HEK293 (cell line): Measurements from ENCODE around the gene MSH5.

Source experiments
- CTCF ChIA-PET: fragments of 350-600 bp; formaldehyde crosslinking; extraction: SDS; loops from one replicate; lab custom pipeline; 2021; ENCODE audit warnings: antibody characterized with exemption; lab: Yijun Ruan, JAX
- POLR2A ChIA-PET: fragments of 300-600 bp; formaldehyde crosslinking; extraction: SDS; loops from one replicate; lab custom pipeline; 2020; ENCODE audit warnings: antibody characterized with exemption, inconsistent platforms; lab: Yijun Ruan, JAX
- H3K27ac ChIP-seq: fragments of 200-500 bp; sonication (Bioruptor generic); 2 replicates; pipeline ENCODE4 v1.5.1; 2014; ENCODE audit warnings: low read depth, low read length, control low read depth, inconsistent platforms; ENCODE audit errors: extremely low read depth
- H3K36me3 ChIP-seq, 2 experiments: fragments of 200-500 bp in 1 of 2; sonication (Bioruptor generic) in 1 of 2; 1 replicate in 1 of 2; 2 replicates in 1 of 2; pipeline ENCODE4 v1.5.1; 2014 to 2017; ENCODE audit warnings: inconsistent platforms in 2 of 2, low read length in 2 of 2; ENCODE audit not compliant: control insufficient read depth in 2 of 2, insufficient read depth in 1 of 2
- H3K4me1 ChIP-seq: fragments of 200-500 bp; sonication (Bioruptor generic); 2 replicates; pipeline ENCODE4 v1.5.1; 2014; ENCODE audit warnings: mild to moderate bottlenecking, low read length, inconsistent platforms; ENCODE audit not compliant: control insufficient read depth, insufficient read depth
- H3K4me3 ChIP-seq: 2 replicates; pipeline ENCODE4 v1.5.1; 2011; ENCODE audit warnings: low read depth, mild to moderate bottlenecking, control low read depth, low read length, moderate library complexity
- H3K9me3 ChIP-seq: fragments of 200-500 bp; sonication (Bioruptor generic); 2 replicates; pipeline ENCODE4 v1.5.1; 2014; ENCODE audit warnings: low read depth, low read length, inconsistent platforms; ENCODE audit not compliant: control insufficient read depth, insufficient read depth
- AEBP2 ChIP-seq: fragments of 450-650 bp; formaldehyde crosslinking; IDR thresholded peaks from 2 replicates; pipeline ENCODE4 v1.5.1; 2016; ENCODE audit warnings: missing biosample characterization, missing genetic modification characterization, borderline replicate concordance
- ELK4 ChIP-seq: IDR thresholded peaks from 2 replicates; pipeline ENCODE4 v1.6.1; 2011; ENCODE audit warnings: mild to moderate bottlenecking, low read depth, low read length, borderline replicate concordance
- GLI2 ChIP-seq: fragments of 450-650 bp; formaldehyde crosslinking; IDR thresholded peaks from 2 replicates; pipeline ENCODE4; 2017; ENCODE audit warnings: missing biosample characterization, missing genetic modification characterization, low read depth, borderline replicate concordance
- HIC1 ChIP-seq: fragments of 450-650 bp; formaldehyde crosslinking; IDR thresholded peaks from 2 replicates; pipeline ENCODE4 v1.5.1; 2016; ENCODE audit warnings: missing biosample characterization, missing genetic modification characterization
- HOXC10 ChIP-seq: sonication (generic); formaldehyde crosslinking; IDR thresholded peaks from 2 replicates; pipeline ENCODE4 v1.8.1; 2023; ENCODE audit warnings: mild to moderate bottlenecking, missing genetic modification reagents
- KLF9 ChIP-seq: fragments of 450-650 bp; formaldehyde crosslinking; IDR thresholded peaks from 2 replicates; pipeline ENCODE4 v1.5.1; 2016; ENCODE audit warnings: missing biosample characterization, missing genetic modification characterization, low read depth
- TRIM28 ChIP-seq: IDR thresholded peaks from 2 replicates; pipeline ENCODE4 v1.6.1; 2011; ENCODE audit warnings: low read length, control low read depth, borderline replicate concordance
- ZBTB1 ChIP-seq: fragments of 450-650 bp; formaldehyde crosslinking; IDR thresholded peaks from 2 replicates; pipeline ENCODE4 v1.5.1; 2016; ENCODE audit warnings: missing biosample characterization, missing genetic modification characterization
- ZBTB21 ChIP-seq: fragments of 450-650 bp; formaldehyde crosslinking; IDR thresholded peaks from 2 replicates; pipeline ENCODE4 v1.5.1; 2017; ENCODE audit warnings: missing biosample characterization, missing genetic modification characterization
- ZFP37 ChIP-seq: fragments of 450-650 bp; formaldehyde crosslinking; IDR thresholded peaks from 2 replicates; pipeline ENCODE4 v1.5.1; 2016; ENCODE audit warnings: missing biosample characterization, missing genetic modification characterization
- ZNF132 ChIP-seq: fragments of 450-650 bp; formaldehyde crosslinking; IDR thresholded peaks from 2 replicates; pipeline ENCODE4 v1.5.1; 2017; ENCODE audit warnings: missing biosample characterization, missing genetic modification characterization, borderline replicate concordance
- ZNF18 ChIP-seq: fragments of 450-650 bp; formaldehyde crosslinking; IDR thresholded peaks from 2 replicates; pipeline ENCODE4 v1.5.1; 2016; ENCODE audit warnings: missing biosample characterization, missing genetic modification characterization
- ZNF184 ChIP-seq: fragments of 450-650 bp; IDR thresholded peaks from 2 replicates; pipeline ENCODE4 v1.5.1; 2018; ENCODE audit warnings: missing biosample characterization, mild to moderate bottlenecking, missing genetic modification characterization
- ZNF2 ChIP-seq: fragments of 450-650 bp; formaldehyde crosslinking; IDR thresholded peaks from 2 replicates; pipeline ENCODE4 v1.5.1; 2016; ENCODE audit warnings: missing biosample characterization, missing genetic modification characterization
- ZNF302 ChIP-seq: fragments of 450-650 bp; formaldehyde crosslinking; IDR thresholded peaks from 2 replicates; pipeline ENCODE4 v1.5.1; 2016; ENCODE audit warnings: missing biosample characterization, missing genetic modification characterization, low read depth
- ZNF350 ChIP-seq: fragments of 450-650 bp; formaldehyde crosslinking; IDR thresholded peaks from 2 replicates; pipeline ENCODE4 v1.5.0; 2017; ENCODE audit warnings: missing biosample characterization, mild to moderate bottlenecking, missing genetic modification characterization
- ZNF391 ChIP-seq: fragments of 450-650 bp; formaldehyde crosslinking; IDR thresholded peaks from 2 replicates; pipeline ENCODE4 v1.5.1; 2016; ENCODE audit warnings: low read depth, missing biosample characterization, missing genetic modification characterization, borderline replicate concordance
- ZNF394 ChIP-seq: fragments of 450-650 bp; formaldehyde crosslinking; IDR thresholded peaks from 2 replicates; pipeline ENCODE4 v1.5.1; 2016; ENCODE audit warnings: missing biosample characterization, missing genetic modification characterization, mild to moderate bottlenecking, moderate library complexity, borderline replicate concordance
- ZNF416 ChIP-seq: fragments of 450-650 bp; formaldehyde crosslinking; IDR thresholded peaks from 2 replicates; pipeline ENCODE4 v1.5.1; 2016; ENCODE audit warnings: missing biosample characterization, missing genetic modification characterization
- ZNF560 ChIP-seq: fragments of 450-650 bp; formaldehyde crosslinking; IDR thresholded peaks from 2 replicates; pipeline ENCODE4 v1.5.1; 2017; ENCODE audit warnings: missing biosample characterization, missing genetic modification characterization, borderline replicate concordance
- ZNF571 ChIP-seq: fragments of 450-650 bp; formaldehyde crosslinking; IDR thresholded peaks from 2 replicates; pipeline ENCODE4 v1.5.0; 2017; ENCODE audit warnings: missing biosample characterization, missing genetic modification characterization
- ZNF658 ChIP-seq: fragments of 450-650 bp; formaldehyde crosslinking; IDR thresholded peaks from 2 replicates; pipeline ENCODE4; 2016; ENCODE audit warnings: missing biosample characterization, missing genetic modification characterization
- TF ChIP-seq, protein P1 (sequence below): fragments of 450-650 bp; formaldehyde crosslinking; IDR thresholded peaks from 2 replicates; pipeline ENCODE4 v1.5.1; 2017; ENCODE audit warnings: missing biosample characterization, missing genetic modification characterization
- TF ChIP-seq, protein P2 (sequence below): fragments of 450-650 bp; formaldehyde crosslinking; IDR thresholded peaks from 2 replicates; pipeline ENCODE4; 2016; ENCODE audit warnings: missing biosample characterization, missing genetic modification characterization

Gene MSH5

GRCh38 chr6:31737315-31737990 is 2.4 kb upstream of the MSH5 start (continued):
- TF ChIP-seq ZNF18 (no peak), ZNF560 (no peak)
- TF ChIP-seq, all 188 proteins: peak for 11

DNA sequence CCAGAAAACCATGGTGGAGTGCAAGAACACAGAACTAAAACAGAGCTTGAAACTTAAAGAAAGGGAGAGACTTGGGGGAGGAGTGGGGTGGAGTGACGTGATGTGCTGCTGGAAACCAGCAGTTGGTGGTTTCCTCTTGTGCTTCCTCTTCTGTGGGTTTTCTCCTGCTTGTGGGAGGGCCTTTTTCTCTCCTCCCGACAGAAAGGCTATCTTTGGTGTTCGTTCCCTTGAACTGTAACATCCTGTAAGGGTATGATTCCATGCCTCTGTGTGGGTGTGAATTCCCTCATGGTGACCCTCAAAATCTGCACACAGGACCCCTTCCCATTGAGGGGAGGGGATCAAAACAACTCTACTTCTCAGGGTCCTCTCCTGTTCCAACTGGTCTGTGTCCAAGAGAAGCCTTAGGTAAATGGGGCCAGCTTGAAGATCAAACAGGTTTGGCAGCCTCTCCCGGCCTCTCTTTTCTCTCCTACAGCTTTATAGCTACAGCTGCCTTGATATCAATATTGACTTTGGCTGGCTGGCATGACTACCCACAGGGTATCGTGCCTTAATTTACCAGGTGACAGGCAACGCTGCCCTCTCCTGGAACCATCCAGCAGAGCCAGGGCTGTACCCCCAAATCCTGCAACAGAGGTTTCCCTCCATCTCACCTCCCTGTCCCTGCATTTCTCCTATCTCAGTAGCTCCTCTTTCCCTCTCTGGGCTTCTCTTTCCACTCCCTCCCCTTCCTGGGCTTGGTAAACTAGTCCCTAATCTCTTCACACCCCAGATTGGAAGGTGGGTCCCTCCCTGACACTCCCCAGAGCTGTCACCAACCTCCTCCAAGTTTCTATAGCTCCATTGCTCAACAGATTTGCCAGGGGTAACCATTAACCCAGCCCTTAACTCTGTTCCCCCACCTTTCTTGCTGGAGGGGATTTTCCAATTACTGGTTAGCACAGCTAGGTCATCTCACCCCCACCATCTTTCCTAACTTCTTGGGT is 1.5 kb upstream of the MSH5 start:
- peaks cover 35% of the 10 kb centered on the region for H3K4me1 ChIP-seq
- CTCF ChIA-PET, result interaction anchor here (0.6 to 4.7 kb wide), 16 partner anchors 8 to 427 kb away, joined by 3 to 39 read pairs (median 4); partner anchors contain the start of genes CSNK2B, GPANK1, LY6G5C and VARS1
- H3K9me3 ChIP-seq, result no peaks in the 10 kb centered on the region
- no peak overlapping the region for H3K4me3 ChIP-seq
- POLR2A ChIA-PET, result interaction anchor here (0.7 to 6.8 kb wide), 15 partner anchors 9 to 124 kb away, joined by 3 to 102 read pairs (median 4); partner anchors contain the start of genes ABHD16A, CSNK2B, DDAH2 and GPANK1
- H3K27ac ChIP-seq, result peak overlapping the region; percentile 63
- peaks cover 14 to 36% of the 10 kb centered on the region in 2 experiments; a peak in 2 of 3 replicates for H3K36me3 ChIP-seq
- TF ChIP-seq ZBTB1 (tag by site-specific recombination) (no peak), ZNF132 (tag by site-specific recombination) (no peak), HOXC10 (CRISPR knock-in tag) (no peak), ZFP37 (no peak), AEBP2 (tag by site-specific recombination) (no peak), ZNF391 (no peak), GLI2 (tag by site-specific recombination) (no peak), ZNF184 (tag by site-specific recombination) (no peak), ZNF571 (no peak), TRIM28 (no peak), ZNF350 (tag by site-specific recombination) (no peak), KLF9 (tag by site-specific recombination) (no peak), ZNF658 (tag by site-specific recombination) (no peak), ELK4 (no peak), ZNF302 (tag by site-specific recombination) (no peak), ZBTB21 (peak; percentile 78), ZNF416 (tag by site-specific recombination) (no peak), ZNF394 (tag by site-specific recombination) (peak; percentile 7; the same call in 1 of the 2 replicates), ZNF2 (tag by site-specific recombination) (no peak), HIC1 (peak; percentile 34; the same call in 1 of the 2 replicates)
- TF ChIP-seq, protein P1, sequence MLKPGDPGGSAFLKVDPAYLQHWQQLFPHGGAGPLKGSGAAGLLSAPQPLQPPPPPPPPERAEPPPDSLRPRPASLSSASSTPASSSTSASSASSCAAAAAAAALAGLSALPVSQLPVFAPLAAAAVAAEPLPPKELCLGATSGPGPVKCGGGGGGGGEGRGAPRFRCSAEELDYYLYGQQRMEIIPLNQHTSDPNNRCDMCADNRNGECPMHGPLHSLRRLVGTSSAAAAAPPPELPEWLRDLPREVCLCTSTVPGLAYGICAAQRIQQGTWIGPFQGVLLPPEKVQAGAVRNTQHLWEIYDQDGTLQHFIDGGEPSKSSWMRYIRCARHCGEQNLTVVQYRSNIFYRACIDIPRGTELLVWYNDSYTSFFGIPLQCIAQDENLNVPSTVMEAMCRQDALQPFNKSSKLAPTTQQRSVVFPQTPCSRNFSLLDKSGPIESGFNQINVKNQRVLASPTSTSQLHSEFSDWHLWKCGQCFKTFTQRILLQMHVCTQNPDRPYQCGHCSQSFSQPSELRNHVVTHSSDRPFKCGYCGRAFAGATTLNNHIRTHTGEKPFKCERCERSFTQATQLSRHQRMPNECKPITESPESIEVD (tag by site-specific recombination), result no peak
- TF ChIP-seq, protein P2, sequence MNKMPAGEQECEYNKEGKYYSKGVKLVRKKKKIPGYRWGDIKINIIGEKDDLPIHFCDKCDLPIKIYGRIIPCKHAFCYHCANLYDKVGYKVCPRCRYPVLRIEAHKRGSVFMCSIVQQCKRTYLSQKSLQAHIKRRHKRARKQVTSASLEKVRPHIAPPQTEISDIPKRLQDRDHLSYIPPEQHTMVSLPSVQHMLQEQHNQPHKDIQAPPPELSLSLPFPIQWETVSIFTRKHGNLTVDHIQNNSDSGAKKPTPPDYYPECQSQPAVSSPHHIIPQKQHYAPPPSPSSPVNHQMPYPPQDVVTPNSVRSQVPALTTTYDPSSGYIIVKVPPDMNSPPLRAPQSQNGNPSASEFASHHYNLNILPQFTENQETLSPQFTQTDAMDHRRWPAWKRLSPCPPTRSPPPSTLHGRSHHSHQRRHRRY (tag by site-specific recombination), result no peak
